ENCODE measurements around the gene SFXN3.

SFXN3 gene

GRCh38 chr10:101087965-101088364 is 56.9 kb downstream of the SFXN3 start:
- TF ChIP-seq ZNF274 (IDR thresholded peaks at IDR 0.05; ENCODE audit: low read depth, low read length): no peak
- no peak overlapping the region for H3K4me3 ChIP-seq (ENCODE audit: low read length)

DNA sequence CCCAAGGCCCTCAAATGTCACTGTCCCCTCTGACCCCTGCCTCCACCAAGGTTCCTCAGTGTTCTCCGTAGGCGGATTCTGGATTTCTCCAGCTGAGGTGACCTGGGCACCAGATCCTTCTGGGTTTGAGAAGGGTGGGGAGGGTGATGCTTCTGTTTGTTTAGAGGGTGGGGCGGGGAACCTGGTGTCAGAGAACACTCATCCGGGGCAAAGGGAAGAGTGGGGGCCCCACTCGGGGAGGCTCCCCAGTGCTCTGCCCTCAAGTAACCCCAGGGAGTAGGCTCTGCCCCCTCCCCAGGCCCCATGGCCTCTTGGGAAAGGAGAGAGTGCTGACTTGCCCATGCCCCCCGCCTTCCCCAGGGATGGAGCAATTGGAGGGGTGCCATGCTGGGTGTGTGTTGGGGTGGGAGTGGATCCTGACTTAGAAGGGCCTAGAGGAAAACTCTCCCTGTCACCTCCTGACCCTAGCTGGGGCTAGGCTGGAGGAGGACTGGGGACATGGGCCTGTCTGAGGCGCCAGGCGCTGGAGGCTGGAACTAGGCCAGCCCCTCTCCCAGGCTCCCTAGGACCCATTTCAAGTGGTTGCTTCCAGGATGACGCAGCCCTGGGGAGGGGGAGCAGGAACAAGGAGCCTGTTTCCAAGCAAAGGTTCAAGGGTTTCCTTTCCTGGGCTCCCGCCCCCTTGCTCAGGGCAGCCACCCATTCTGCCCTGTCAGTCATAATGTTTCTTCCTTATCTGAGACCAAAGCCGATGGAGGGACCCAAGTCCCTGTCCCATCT is 58.7 kb downstream of the SFXN3 start:
- H3K4me3 ChIP-seq (ENCODE audit: low read length): no peak overlapping the region
- TF ChIP-seq ZNF274 (IDR thresholded peaks at IDR 0.05; ENCODE audit: low read depth, low read length): no peak

DNA sequence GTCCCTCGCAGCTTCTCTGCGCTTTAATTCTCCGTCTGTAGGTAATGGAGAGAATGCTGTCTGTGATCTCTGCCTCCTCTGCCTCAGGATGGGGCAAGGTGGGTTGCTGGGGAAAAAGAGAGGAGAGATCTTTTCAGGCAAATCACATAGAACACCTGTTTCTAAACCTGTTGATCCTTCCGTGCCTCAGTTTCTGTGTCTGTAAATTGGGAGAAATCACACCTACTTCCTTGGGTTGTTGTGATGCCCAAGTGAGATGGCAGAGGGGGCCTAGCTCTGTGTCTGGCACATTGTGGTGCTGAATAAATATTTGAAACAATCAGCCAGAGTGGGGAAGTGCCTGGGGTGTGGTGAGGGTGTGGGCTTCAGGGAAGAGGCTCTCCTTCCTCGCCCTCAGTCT is 59.6 kb downstream of the SFXN3 start:
- no peak for TF ChIP-seq ZNF274 (IDR thresholded peaks at IDR 0.05; ENCODE audit: low read depth, low read length)
- H3K4me3 ChIP-seq (ENCODE audit: low read length): no peak overlapping the region
